Loucy (cell line): ENCODE data around the gene TMEM258.

ENCODE experiments used
- H2AFZ ChIP-seq: fragments of 200-600 bp; sonication (generic); 2 replicates; pipeline ENCODE4 v1.6.0; 2016; ENCODE audit warnings: antibody characterized with exemption, mild to moderate bottlenecking, low read length, moderate library complexity
- H3F3A ChIP-seq: fragments of 200-600 bp; 2 replicates; pipeline ENCODE4 v1.6.0; 2016; ENCODE audit warnings: antibody characterized with exemption, low read depth, mild to moderate bottlenecking
- H3K27me3 ChIP-seq: fragments of 200-600 bp; sonication (generic); 2 replicates; pipeline ENCODE4 v1.6.1; 2014; ENCODE audit warnings: low read length, mild to moderate bottlenecking; ENCODE audit not compliant: insufficient read depth, poor library complexity, severe bottlenecking
- H3K36me3 ChIP-seq: fragments of 200-600 bp; sonication (generic); 2 replicates; pipeline ENCODE4 v1.6.1; 2016; ENCODE audit warnings: low read length; ENCODE audit not compliant: insufficient read depth
- H3K4me1 ChIP-seq: fragments of 200-600 bp; sonication (generic); 2 replicates; pipeline ENCODE4 v1.5.1; 2014; ENCODE audit warnings: low read length, mild to moderate bottlenecking; ENCODE audit not compliant: insufficient read depth, poor library complexity, severe bottlenecking
- H3K4me2 ChIP-seq: fragments of 200-600 bp; sonication (generic); 2 replicates; pipeline ENCODE4 v1.6.0; 2014; ENCODE audit warnings: antibody characterized with exemption, low read length, low read depth, mild to moderate bottlenecking; ENCODE audit not compliant: poor library complexity, severe bottlenecking
- H3K4me3 ChIP-seq: fragments of 200-600 bp; sonication (generic); 2 replicates; pipeline ENCODE4 v1.5.1; 2014; ENCODE audit warnings: low read length, mild to moderate bottlenecking, mixed read lengths; ENCODE audit not compliant: poor library complexity, severe bottlenecking
- H3K79me2 ChIP-seq: fragments of 200-600 bp; sonication (generic); 2 replicates; pipeline ENCODE4 v1.6.1; 2014; ENCODE audit warnings: low read length; ENCODE audit not compliant: insufficient read depth
- H3K9ac ChIP-seq: fragments of 200-600 bp; sonication (generic); 2 replicates; pipeline ENCODE4 v1.6.0; 2014; ENCODE audit warnings: mild to moderate bottlenecking, low read depth, low read length, moderate library complexity; ENCODE audit not compliant: poor library complexity, severe bottlenecking
- H3K9me2 ChIP-seq: fragments of 200-600 bp; sonication (generic); replicated peaks from 2 replicates; pipeline ENCODE4 v1.6.1; 2016; ENCODE audit warnings: low read depth, low read length, mixed read lengths
- H3K9me3 ChIP-seq: fragments of 200-600 bp; sonication (generic); 2 replicates; pipeline ENCODE4 v1.6.1; 2014; ENCODE audit warnings: mild to moderate bottlenecking, antibody characterized with exemption, low read length, low read depth; ENCODE audit not compliant: insufficient read depth
- H4K20me1 ChIP-seq: fragments of 200-600 bp; sonication (generic); 2 replicates; pipeline ENCODE4 v1.6.0; 2014; ENCODE audit warnings: antibody characterized with exemption, low read length, mild to moderate bottlenecking; ENCODE audit not compliant: insufficient read depth, poor library complexity, severe bottlenecking
- EZH2phosphoT487 ChIP-seq: fragments of 200-600 bp; IDR thresholded peaks from 2 replicates; pipeline ENCODE4 v1.6.1; 2018; ENCODE audit warnings: antibody characterized with exemption, mild to moderate bottlenecking, moderate library complexity, borderline replicate concordance
- TF ChIP-seq, protein P1 (sequence below): fragments of 200-600 bp; sonication (generic); conservative IDR thresholded peaks from 2 replicates; pipeline ENCODE4 v1.5.1; 2014; ENCODE audit warnings: mild to moderate bottlenecking, antibody characterized with exemption, low read length

TMEM258 gene

DNA sequence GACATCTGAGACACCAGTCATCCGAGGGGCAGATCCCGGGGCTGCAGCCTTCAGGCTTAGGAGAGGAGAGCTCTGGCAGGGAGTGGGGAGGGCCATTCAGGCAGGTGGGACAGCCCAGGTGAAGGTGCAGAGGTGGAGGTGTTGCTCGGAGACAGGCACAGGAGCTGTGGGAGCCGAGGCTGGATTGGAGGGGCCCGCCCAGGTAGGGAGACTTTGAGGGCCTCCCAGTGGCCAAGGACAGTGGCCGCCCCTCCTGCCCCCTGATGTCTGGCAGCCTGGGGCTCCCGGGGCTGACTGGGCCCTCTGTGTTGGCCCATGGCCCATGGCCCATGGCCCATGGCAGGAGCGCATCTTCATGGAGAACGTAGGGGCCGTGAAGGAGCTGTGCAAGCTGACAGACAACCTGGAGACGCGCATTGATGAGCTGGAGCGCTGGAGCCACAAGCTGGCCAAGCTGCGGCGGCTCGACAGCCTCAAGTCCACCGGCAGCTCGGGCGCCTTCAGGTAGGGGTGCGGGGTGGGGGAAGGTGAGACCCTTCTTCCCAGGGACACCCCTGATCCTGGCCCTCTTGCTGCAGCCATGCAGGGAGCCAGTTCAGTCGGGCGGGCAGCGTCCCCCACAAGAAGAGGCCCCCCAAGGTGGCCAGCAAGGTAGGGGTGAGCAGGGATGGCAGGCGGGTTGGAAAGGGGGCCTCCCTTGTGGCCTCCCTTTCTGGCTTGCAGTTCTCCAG lies 13.3 kb downstream of the TMEM258 start:
- H3K4me1 ChIP-seq, result no peaks in the 10 kb centered on the region

DNA sequence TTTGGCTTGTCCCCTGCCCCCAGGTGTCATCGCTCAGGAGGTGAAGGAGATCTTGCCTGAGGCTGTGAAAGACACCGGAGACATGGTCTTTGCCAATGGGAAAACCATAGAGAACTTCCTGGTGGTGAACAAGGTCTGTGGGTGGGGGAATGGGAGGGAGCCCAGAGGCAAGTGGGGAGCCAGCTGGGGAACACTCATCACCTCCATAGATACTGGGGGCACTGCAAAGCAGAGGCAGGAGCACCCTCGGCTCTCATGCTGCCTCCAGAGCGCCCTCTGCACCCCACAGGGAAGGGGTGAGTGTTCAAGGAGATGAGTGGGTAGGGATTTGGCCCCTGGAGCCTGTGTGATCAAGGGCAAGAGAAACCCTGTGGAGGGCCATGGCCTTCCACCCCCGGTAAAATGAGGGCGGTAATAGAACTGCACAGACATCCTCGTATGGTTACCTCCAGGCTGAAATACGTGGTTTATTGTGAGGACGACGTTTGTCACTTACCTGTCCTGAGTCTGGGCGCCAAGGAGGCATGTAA lies 14.0 kb downstream of the TMEM258 start:
- no peaks in the 10 kb centered on the region for H3K79me2 ChIP-seq
- no peaks in the 10 kb centered on the region for H3K4me1 ChIP-seq
- TF ChIP-seq, protein P1, sequence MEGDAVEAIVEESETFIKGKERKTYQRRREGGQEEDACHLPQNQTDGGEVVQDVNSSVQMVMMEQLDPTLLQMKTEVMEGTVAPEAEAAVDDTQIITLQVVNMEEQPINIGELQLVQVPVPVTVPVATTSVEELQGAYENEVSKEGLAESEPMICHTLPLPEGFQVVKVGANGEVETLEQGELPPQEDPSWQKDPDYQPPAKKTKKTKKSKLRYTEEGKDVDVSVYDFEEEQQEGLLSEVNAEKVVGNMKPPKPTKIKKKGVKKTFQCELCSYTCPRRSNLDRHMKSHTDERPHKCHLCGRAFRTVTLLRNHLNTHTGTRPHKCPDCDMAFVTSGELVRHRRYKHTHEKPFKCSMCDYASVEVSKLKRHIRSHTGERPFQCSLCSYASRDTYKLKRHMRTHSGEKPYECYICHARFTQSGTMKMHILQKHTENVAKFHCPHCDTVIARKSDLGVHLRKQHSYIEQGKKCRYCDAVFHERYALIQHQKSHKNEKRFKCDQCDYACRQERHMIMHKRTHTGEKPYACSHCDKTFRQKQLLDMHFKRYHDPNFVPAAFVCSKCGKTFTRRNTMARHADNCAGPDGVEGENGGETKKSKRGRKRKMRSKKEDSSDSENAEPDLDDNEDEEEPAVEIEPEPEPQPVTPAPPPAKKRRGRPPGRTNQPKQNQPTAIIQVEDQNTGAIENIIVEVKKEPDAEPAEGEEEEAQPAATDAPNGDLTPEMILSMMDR, result no peak
- no peak for TF ChIP-seq EZH2phosphoT487

More for the DNA sequence above, 13.3 kb downstream of the TMEM258 start:
- Histone ChIP-seq H3K9ac (no peak overlapping the region), H3K9me3 (no peaks in the 10 kb centered on the region), H4K20me1 (no peaks in the 10 kb centered on the region), H2AFZ (no peak overlapping the region), H3K36me3 (no peaks in the 10 kb centered on the region), H3K27me3 (no peaks in the 10 kb centered on the region), H3K4me3 (no peak overlapping the region), H3K9me2 (no peaks in the 10 kb centered on the region), H3K79me2 (no peaks in the 10 kb centered on the region), H3F3A (no peaks in the 10 kb centered on the region), H3K4me2 (no peak overlapping the region)
- TF ChIP-seq, protein P1, result no peak
- no peak for TF ChIP-seq EZH2phosphoT487

DNA sequence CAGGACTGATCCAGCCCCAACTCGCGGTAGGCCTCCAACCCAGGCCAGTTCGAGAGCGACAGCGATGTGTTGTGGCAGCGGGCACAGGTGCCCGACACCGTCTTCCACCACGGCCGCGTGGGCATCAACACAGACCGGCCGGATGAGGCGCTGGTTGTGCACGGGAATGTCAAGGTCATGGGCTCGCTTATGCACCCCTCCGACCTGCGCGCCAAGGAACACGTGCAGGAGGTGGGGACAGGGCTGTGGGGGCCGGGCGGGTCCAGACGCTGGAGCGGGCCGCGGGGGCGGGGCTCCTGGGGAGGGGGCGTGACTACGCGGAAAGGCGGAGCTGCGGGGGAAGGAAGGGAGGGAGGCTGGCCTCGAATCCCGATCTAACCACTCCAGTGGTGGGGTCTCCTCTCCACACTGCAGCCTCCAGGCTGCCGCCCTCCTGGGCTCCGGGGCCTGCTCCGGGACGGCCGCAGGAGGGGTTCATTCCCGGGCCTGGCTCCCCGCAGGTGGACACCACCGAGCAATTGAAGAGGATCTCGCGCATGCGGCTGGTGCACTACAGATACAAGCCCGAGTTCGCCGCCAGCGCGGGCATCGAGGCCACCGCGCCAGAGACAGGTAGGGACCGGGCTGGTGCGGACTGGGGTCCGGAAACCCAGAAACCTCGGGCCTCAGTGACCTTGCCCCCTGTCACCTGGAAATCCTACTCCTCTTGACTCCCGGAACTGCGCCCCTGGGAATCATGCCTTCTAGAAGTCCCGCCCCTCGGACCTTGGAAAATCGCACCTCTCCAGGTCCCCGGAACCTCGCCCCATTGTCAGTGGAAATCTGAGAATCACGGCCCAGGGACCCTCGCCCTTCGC lies 14.9 kb downstream of the TMEM258 start:
- H3K36me3 ChIP-seq, result no peaks in the 10 kb centered on the region
- TF ChIP-seq, protein P1, result no peak
- TF ChIP-seq EZH2phosphoT487, result no peak
- no peaks in the 10 kb centered on the region for H4K20me1 ChIP-seq
- H3K9ac ChIP-seq, result no peak overlapping the region
- H3F3A ChIP-seq, result no peaks in the 10 kb centered on the region
- H3K9me2 ChIP-seq, result no peaks in the 10 kb centered on the region
- no peaks in the 10 kb centered on the region for H3K27me3 ChIP-seq
- H3K4me2 ChIP-seq, result no peak overlapping the region
- no peaks in the 10 kb centered on the region for H3K9me3 ChIP-seq
- H3K4me1 ChIP-seq, result no peaks in the 10 kb centered on the region
- H3K4me3 ChIP-seq, result no peak overlapping the region
- no peaks in the 10 kb centered on the region for H3K79me2 ChIP-seq
- H2AFZ ChIP-seq, result no peak overlapping the region

More for the DNA sequence above, 14.0 kb downstream of the TMEM258 start:
- H4K20me1 ChIP-seq, result no peaks in the 10 kb centered on the region
- H3K36me3 ChIP-seq, result no peaks in the 10 kb centered on the region
- no peak overlapping the region for H2AFZ ChIP-seq
- H3K4me3 ChIP-seq, result no peak overlapping the region
- H3K9me2 ChIP-seq, result no peaks in the 10 kb centered on the region
- H3F3A ChIP-seq, result no peaks in the 10 kb centered on the region
- H3K27me3 ChIP-seq, result no peaks in the 10 kb centered on the region
- no peak overlapping the region for H3K9ac ChIP-seq
- no peaks in the 10 kb centered on the region for H3K9me3 ChIP-seq
- H3K4me2 ChIP-seq, result no peak overlapping the region
